Muscle layer of colon (tissue), 2 donors: ENCODE results near the gene GABARAPL2.
A peak's percentile ranks its signal among the peaks of the same experiment; 100 is the strongest.

Experiments
- H3K27ac ChIP-seq: one replicate; pipeline ENCODE4 v1.7.0; 2013; ENCODE audit warnings: low read depth, mild to moderate bottlenecking, low read length, moderate library complexity
- H3K27me3 ChIP-seq, 2 donors: one replicate each; pipeline ENCODE4 v1.7.0; 2013; ENCODE audit warnings: low read length in 2 of 2, mild to moderate bottlenecking in 2 of 2; ENCODE audit not compliant: insufficient read depth in 2 of 2, control insufficient read depth in 1 of 2
- H3K36me3 ChIP-seq: one replicate; pipeline ENCODE4 v1.7.0; 2013; ENCODE audit warnings: mild to moderate bottlenecking, low read length; ENCODE audit not compliant: insufficient read depth
- H3K4me1 ChIP-seq: one replicate; pipeline ENCODE4 v1.7.0; 2013; ENCODE audit warnings: mild to moderate bottlenecking, low read length; ENCODE audit not compliant: insufficient read depth
- H3K4me3 ChIP-seq, 2 donors: one replicate each; pipeline ENCODE4 v1.7.0; 2013; ENCODE audit warnings: low read length in 2 of 2, low read depth in 1 of 2, mild to moderate bottlenecking in 1 of 2, moderate library complexity in 1 of 2
- H3K9ac ChIP-seq: one replicate; pipeline ENCODE4 v1.7.0; 2013; ENCODE audit warnings: low read length
- H3K9me3 ChIP-seq: one replicate; pipeline ENCODE4 v1.7.0; 2013; ENCODE audit warnings: mild to moderate bottlenecking, low read length
- donor health status: abdominal sarcoma.
- donor health status: Adenocarcinoma of cecum.

Gene GABARAPL2

GRCh38 chr16:75566040-75566757 is at the start of gene GABARAPL2:
TSS of gene GABARAPL2 (plus strand) at chr16:75566379. CDS start at chr16:75566487, 108 bp downstream.
- Histone ChIP-seq H3K4me1 (peaks cover 31% of the 10 kb centered on the region), H3K4me3 (peak within 1 kb of the TSS; percentile 97 to 99), H3K36me3 (peaks cover 32% of the 10 kb centered on the region), H3K9ac (peak within 1 kb of the TSS; percentile 88), H3K27ac (peak within 1 kb of the TSS; percentile 79), H3K9me3 (no peaks in the 10 kb centered on the region), H3K27me3 (no peaks in the 10 kb centered on the region)

GRCh38 chr16:75519175-75519574 is 47.0 kb upstream of the GABARAPL2 start:
- no peaks in the 10 kb centered on the region for H3K9me3 ChIP-seq
- H3K4me1 ChIP-seq, result peaks cover 6% of the 10 kb centered on the region
- H3K27me3 ChIP-seq, result no peaks in the 10 kb centered on the region
- no peak overlapping the region for H3K9ac ChIP-seq
- H3K27ac ChIP-seq, result no peak overlapping the region
- no peak overlapping the region for H3K4me3 ChIP-seq
- no peaks in the 10 kb centered on the region for H3K36me3 ChIP-seq

- H3K27ac ChIP-seq, result no peak overlapping the region
- H3K4me3 ChIP-seq, result no peak overlapping the region
- H3K4me1 ChIP-seq, result no peaks in the 10 kb centered on the region
- H3K9me3 ChIP-seq, result no peaks in the 10 kb centered on the region
- H3K36me3 ChIP-seq, result no peaks in the 10 kb centered on the region
- H3K9ac ChIP-seq, result no peak overlapping the region
- no peaks in the 10 kb centered on the region for H3K27me3 ChIP-seq
Observed at GRCh38 chr16:75526032-75526790, 40.0 kb upstream of the GABARAPL2 start.

- Histone ChIP-seq H3K4me1 (no peaks in the 10 kb centered on the region), H3K9me3 (no peaks in the 10 kb centered on the region), H3K36me3 (no peaks in the 10 kb centered on the region), H3K4me3 (no peak overlapping the region), H3K27me3 (no peaks in the 10 kb centered on the region), H3K27ac (no peak overlapping the region), H3K9ac (no peak overlapping the region)
Observed at GRCh38 chr16:75527825-75528299, 38.3 kb upstream of the GABARAPL2 start.

GRCh38 chr16:75529056-75529905 is 36.9 kb upstream of the GABARAPL2 start:
- Histone ChIP-seq H3K4me1 (no peaks in the 10 kb centered on the region), H3K9ac (no peak overlapping the region), H3K4me3 (no peak overlapping the region), H3K9me3 (no peaks in the 10 kb centered on the region), H3K27ac (no peak overlapping the region), H3K36me3 (no peaks in the 10 kb centered on the region), H3K27me3 (no peaks in the 10 kb centered on the region)

GRCh38 chr16:75529959-75530358 is 36.2 kb upstream of the GABARAPL2 start:
- H3K27ac ChIP-seq, result no peak overlapping the region
- H3K9ac ChIP-seq, result no peak overlapping the region
- no peaks in the 10 kb centered on the region for H3K9me3 ChIP-seq
- no peaks in the 10 kb centered on the region for H3K27me3 ChIP-seq
- H3K4me1 ChIP-seq, result no peaks in the 10 kb centered on the region
- H3K4me3 ChIP-seq, result no peak overlapping the region
- no peaks in the 10 kb centered on the region for H3K36me3 ChIP-seq

GRCh38 chr16:75532142-75532765 is 33.9 kb upstream of the GABARAPL2 start:
- H3K27ac ChIP-seq, result no peak overlapping the region
- no peak overlapping the region for H3K9ac ChIP-seq
- H3K4me1 ChIP-seq, result no peaks in the 10 kb centered on the region
- no peak overlapping the region for H3K4me3 ChIP-seq
- no peaks in the 10 kb centered on the region for H3K9me3 ChIP-seq
- H3K36me3 ChIP-seq, result no peaks in the 10 kb centered on the region
- no peaks in the 10 kb centered on the region for H3K27me3 ChIP-seq

- no peaks in the 10 kb centered on the region for H3K9me3 ChIP-seq
- no peak overlapping the region for H3K9ac ChIP-seq
- H3K27ac ChIP-seq, result no peak overlapping the region
- no peaks in the 10 kb centered on the region for H3K27me3 ChIP-seq
- H3K4me3 ChIP-seq, result no peak overlapping the region
- H3K36me3 ChIP-seq, result no peaks in the 10 kb centered on the region
- no peaks in the 10 kb centered on the region for H3K4me1 ChIP-seq
Observed at GRCh38 chr16:75532791-75533190, 33.4 kb upstream of the GABARAPL2 start.

GRCh38 chr16:75534560-75535205 is 31.5 kb upstream of the GABARAPL2 start:
- H3K27ac ChIP-seq, result no peak overlapping the region

GRCh38 chr16:75535211-75535843 is 30.9 kb upstream of the GABARAPL2 start:
- no peaks in the 10 kb centered on the region for H3K4me1 ChIP-seq
- H3K4me3 ChIP-seq, result no peak overlapping the region
- no peak overlapping the region for H3K27ac ChIP-seq
- H3K27me3 ChIP-seq, result no peaks in the 10 kb centered on the region
- no peaks in the 10 kb centered on the region for H3K9me3 ChIP-seq
- no peaks in the 10 kb centered on the region for H3K36me3 ChIP-seq
- no peak overlapping the region for H3K9ac ChIP-seq

More at GRCh38 chr16:75534560-75535205, 31.5 kb upstream of the GABARAPL2 start:
- no peak overlapping the region for H3K4me3 ChIP-seq
- H3K36me3 ChIP-seq, result no peaks in the 10 kb centered on the region
- H3K9ac ChIP-seq, result no peak overlapping the region
- H3K27me3 ChIP-seq, result no peaks in the 10 kb centered on the region
- H3K4me1 ChIP-seq, result no peaks in the 10 kb centered on the region
- H3K9me3 ChIP-seq, result no peaks in the 10 kb centered on the region
